ENCODE results near the gene CDK6.

GRCh38 chr7:92750946-92751345 is 85.4 kb downstream of the CDK6 start:
- TF ChIP-seq CTCF (IDR thresholded peaks at IDR 0.05; ENCODE audit: borderline replicate concordance, extremely low read depth, low read length, poor library complexity, severe bottlenecking) (no peak), EZH2 (IDR thresholded peaks at IDR 0.05; ENCODE audit: borderline replicate concordance, low read depth, low read length, severe bottlenecking) (no peak)
